Gastrocnemius medialis (tissue), 4 donors: Measurements from ENCODE around the gene AGAP1.

ENCODE experiments used
- CTCF ChIP-seq, 5 experiments: fragments of 450-650 bp in 3 of 5; fragments of 200-600 bp in 2 of 5; sonication (generic) in 2 of 5; IDR thresholded peaks in 4 of 5; conservative IDR thresholded peaks in 1 of 5; 1 replicate in 4 of 5; 2 replicates in 1 of 5; pipeline ENCODE4 v1.5.1; 2016 to 2019; ENCODE audit warnings: antibody characterized with exemption in 5 of 5, mild to moderate bottlenecking in 3 of 5, moderate library complexity in 3 of 5
- POLR2A ChIP-seq, 2 donors: fragments of 450-650 bp; IDR thresholded peaks; one replicate each; pipeline ENCODE4 v1.6.1; 2017; ENCODE audit warnings: antibody characterized with exemption in 2 of 2, mild to moderate bottlenecking in 2 of 2, moderate library complexity in 2 of 2

- TF ChIP-seq POLR2A (IDR thresholded peaks at IDR 0.05) (no peak), CTCF (IDR thresholded peaks at IDR 0.05 in 4 of 5, conservative IDR thresholded peaks at IDR 0.05 in 1 of 5) (no peak)
These were observed 425.0 kb downstream of the AGAP1 start for GRCh38 chr2:235918876-235919275.
